Measurements from ENCODE around the gene ISOC1.
A peak's percentile ranks its signal among the peaks of the same experiment; 100 is the strongest.

The ISOC1 gene

DNA sequence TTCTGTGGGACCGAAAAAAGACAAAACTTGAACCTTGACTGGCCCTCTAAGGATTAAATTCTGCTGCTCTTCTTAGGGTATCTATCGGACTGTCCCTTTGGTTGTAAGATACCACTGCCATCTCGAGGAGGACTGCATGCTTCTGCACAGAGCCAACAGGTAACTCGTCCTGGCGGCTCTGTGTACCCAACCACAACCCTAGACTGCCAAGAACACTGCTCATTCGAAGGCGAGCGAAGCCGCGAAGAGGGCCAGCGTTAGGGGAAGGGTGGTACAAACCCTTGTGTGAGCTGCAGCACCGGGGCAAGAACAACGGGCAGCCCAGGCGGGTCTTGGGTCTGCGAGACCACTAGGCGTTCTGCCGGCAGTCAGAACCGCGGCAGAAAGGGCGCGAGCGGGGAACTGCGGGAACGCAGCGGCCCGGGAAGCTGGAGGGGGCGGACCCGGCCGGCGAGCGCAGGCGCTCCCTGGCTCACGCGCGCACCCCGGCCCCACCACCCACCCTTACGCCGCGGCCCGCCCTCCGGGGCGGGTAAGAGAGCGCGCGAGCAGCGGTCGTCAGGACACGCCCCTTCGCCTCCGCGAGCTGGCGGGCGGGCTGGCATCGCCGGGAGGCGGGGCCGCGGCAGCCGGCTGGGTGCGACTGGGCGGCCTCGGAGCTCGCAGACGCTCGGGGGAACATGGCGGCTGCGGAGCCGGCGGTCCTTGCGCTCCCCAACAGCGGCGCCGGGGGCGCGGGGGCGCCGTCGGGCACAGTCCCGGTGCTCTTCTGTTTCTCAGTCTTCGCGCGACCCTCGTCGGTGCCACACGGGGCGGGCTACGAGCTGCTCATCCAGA lies at the start of gene ISOC1:
ISOC1 (plus strand) TSS at position 663 of the 837 bp plus-strand sequence; CDS start at position 681, 18 bp downstream.
- ATAC-seq (peak; percentile 97), DNase-seq (peak; percentile 93)

DNA sequence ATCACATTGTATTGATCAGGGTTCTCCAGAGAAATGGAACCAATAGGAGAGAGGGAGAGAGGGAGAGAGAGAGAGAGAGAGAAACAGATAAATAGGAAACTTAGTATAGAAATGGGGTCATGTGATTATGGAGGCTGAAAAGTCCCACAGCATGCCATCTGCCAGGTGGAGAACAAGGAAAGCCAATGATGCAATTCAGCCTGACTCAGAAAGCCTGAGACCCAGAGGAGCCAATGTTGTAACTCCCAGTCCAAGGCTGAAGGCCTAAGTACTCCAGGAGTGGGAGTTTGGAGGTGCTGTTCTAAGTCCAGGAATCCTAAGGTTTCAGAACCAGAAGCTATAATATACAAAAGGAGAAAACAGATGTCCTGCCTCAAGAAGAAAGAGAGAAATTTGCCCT lies 48.4 kb upstream of the ISOC1 start:
- DNase-seq (no peak), ATAC-seq (no peak)

DNA sequence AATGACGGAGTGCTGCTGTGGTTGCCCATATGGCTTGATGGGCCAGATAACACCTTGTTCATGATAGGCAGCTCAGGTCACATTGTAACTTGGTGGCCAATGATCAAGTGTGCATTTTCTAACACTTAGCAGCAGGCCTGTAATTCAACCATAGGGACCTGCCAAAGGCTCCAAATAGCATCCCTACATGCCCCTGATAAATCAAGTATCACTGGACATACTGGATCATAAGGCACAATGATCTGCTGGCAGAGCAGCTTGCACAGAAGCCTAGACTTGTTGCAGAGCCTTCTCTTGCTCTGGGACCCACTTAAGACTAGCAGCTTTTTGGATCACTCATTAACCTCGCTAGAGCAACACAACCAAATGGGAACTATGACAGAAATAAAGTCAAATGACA lies 46.0 kb upstream of the ISOC1 start:
- DNase-seq, result no peak
- no peak for ATAC-seq

DNA sequence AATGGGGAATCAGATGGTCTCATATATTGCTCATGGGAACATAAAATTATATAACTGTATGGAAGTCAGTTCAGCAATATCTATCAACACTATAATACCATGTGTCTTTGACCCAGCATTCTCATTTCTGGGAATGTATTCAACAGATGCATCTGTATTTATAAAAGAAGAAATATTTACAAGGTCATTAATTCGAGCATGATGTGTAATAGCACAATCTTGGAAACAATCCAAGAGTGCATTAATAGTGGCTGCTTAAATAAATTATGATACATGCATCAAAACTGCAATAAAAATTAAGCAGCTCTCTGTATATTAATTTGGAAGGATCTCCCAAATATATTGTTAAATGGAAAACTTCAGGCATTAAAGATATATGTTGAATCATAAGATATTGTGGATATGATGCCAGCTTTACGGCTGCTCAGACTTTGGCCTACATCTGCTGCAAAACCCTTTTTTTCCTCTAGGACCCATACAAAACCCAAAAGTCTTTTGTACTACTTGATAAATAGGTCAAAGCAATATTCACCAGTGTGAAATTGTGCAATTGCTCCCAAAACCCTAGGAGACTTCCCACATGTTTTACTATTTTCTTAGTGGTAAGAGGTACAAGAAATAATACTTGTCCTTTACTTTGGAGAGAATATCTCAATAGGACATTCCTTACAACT lies 45.3 kb upstream of the ISOC1 start:
- ATAC-seq, result no peak
- no peak for DNase-seq

DNA sequence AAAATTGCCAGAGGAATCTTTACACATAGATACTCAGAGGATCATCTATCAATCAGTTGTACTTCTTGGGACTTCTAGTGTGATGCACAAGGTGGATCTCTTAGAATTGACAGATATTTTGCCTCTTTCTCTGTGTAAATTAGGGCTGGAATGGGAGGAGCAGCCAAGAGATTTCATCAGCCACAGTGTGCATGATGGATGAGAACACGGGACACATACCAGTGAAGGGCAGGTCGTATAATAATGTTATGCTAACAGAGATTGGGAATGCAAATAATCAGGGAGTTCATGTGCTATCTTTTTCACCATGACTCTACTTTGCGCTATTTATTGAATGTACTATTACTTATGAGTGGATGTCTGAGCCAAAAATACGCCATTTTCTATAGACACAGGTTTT lies 43.3 kb upstream of the ISOC1 start:
- DNase-seq, result no peak

DNA sequence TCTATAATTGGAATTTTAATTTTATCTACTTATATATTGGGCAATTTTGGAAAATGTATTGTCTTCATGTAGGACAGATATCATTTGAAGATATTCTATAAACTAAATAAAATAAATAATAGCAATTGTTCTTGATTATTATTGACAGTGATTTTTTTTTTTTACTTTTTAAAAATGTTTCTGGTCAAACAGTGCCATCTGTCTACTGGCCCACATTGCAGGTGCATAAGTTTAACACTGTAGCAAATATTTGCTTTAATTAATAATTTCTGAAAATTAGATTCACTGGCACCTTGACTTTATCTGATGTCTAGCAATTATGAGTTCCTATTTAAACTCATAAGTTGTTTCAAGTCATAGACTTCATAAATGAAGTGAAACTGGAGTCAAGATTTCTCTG lies 41.1 kb upstream of the ISOC1 start:
- ATAC-seq, result no peak
- no peak for DNase-seq

More for the DNA sequence above, 43.3 kb upstream of the ISOC1 start:
- ATAC-seq, result no peak

DNA sequence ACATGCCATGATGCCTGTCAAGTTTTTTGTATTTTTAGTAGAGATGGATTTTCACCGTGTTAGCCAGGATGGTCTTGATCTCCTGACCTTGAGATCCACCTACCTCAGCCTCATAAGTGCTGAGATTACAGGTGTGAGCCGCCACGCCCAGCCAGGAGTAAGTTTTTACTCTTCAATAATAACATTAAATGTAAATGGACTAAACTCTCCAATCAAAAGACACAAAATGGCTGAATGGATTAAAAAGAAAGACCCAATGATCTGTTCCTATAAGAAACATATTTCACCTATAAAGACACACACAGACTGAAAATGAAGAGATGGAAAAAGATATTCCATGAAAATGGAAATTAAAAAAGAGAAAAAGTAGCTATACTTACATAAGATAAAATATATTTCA lies 37.2 kb upstream of the ISOC1 start:
- DNase-seq (no peak), ATAC-seq (no peak)

DNA sequence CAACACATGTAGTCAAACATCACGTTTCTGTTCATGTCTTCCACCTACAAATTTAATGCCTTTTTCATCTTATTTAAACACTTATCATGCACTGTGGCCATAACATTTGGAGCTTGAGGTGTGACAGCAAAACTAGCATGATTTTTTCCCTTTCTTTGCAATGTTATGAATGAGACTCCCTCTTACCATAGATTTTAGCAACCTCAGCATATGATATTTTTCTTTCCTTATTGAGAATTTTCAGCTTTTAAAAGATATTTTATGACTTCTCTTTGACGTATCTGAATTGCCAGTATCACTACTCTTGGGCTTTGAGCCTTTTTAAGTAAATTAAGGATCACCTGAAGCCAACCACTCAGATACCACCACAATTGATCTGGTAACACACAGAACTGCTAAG lies 32.7 kb upstream of the ISOC1 start:
- DNase-seq, result no peak
- no peak for ATAC-seq

DNA sequence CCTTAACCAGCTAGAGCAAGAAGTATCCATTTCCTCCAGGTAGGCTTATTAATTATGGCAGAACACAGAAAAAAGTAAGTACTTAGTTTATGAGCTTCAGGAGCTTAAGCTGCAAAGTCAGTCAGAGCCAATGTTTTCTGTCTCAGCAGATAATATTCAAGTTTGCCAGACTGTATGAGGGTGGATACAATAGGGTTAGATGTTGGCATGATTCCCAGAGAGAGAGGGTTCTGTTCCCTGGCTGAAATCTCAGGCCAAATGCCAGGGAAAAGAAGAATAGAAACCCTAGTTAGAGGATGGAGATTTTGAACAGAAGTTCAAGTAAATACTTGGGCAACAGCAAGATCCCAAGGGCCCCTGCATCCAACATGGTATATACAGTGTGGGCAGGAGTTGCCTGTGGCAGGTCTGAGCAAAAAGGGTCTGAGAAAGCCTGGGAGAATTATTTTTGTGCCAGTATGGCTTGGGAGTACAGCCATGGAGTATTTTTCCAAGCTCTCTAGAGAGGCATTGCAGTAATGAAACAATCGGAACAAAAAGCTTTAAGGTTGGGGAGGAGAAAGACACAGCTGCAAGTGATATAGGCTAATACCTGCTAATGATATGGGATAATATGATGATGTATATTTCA lies 31.0 kb upstream of the ISOC1 start:
- DNase-seq (no peak), ATAC-seq (no peak)

DNA sequence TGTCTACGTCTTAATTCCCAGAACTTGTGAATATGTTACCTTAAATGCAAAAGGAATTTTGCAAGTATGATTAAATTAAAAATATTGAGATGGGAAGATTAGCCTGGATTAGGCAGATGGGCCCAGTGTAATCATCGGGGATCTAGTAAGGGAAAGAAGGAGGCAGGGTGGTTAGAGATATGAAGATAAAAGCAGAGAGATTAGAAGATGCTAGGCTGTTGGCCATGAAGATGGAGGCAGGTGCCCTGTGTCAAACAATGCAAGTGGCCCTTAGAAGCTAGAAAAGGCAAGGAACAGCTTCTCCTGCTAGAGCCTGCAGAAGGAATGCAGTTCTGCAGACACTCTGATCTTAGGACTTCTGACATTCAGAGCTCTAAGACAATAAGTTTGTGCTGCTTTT lies 28.8 kb upstream of the ISOC1 start:
- no peak for ATAC-seq
- DNase-seq, result no peak

DNA sequence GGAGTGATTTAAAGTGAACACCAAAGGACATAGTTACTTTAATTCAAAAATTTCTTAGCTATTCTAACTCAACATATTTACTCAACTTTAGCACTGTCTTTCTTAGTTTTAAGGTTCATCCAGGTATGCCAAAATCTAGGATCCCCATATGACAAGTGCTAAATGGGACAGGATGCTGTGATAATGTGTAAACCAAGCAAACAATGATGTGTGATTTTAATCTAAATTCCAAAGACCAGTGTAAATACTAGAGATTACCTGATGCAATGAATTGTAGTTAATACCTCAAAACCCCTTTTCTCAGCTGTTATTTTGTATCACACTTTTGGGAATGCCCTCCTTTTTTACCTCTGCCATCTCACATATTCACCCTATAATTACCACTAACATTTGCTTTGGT lies 26.8 kb upstream of the ISOC1 start:
- DNase-seq (no peak), ATAC-seq (no peak)

DNA sequence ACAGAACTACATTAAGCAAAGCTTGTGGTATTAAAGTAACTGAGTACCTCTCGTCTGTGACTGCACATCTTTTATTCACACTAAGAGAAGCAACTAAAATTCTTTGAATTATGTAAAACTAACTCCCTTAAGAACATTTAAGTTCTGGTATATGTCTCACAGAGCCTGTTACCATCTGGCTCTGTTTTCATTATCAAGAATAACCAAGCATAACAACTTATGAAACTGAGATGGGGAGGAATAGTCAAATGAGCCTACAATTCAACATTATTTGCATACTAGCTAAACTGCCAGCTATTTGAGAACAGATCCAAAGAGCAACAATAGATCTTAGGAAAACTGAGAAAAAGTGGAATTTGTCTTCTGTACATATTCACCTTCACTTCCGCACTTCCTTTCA lies 25.3 kb upstream of the ISOC1 start:
- ATAC-seq (no peak), DNase-seq (no peak)

DNA sequence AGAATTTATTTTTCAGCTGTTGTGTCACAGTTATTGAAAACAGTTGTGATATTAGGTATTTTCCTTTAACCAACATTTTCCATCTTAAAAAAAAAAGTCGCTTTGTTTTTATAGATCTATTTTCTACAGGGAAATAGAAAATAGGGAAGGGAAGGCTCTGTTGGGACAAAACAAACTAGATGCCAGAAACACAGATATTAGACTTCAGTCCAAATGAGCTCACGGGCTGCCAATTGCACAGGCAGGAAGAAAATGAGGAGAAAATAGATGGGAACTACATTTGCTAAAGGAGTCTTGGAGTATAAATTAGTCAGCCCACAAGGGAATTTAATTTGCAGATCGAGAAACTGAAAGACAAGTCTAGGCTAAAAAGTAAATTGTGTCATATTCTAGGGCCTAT lies 21.4 kb upstream of the ISOC1 start:
- no peak for DNase-seq
- no peak for ATAC-seq

DNA sequence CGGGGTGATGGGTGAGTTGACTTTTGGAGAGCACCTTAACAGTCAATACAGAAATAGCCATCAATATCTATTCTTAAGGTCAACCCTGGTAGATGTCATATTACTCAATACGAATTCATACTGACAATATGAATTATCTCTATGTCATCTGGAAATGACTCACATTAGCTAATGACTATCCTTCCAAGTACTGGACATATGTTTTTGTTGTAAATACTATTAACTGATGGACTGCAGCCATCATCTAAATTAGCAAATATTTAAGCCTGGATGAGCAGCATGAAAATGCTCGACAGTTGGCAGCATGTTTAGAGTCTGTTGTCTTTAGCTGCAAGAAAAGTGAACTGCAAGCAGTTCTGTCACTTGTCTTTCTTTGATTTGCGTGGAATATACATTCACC lies 19.6 kb upstream of the ISOC1 start:
- ATAC-seq, result no peak
- DNase-seq, result no peak

DNA sequence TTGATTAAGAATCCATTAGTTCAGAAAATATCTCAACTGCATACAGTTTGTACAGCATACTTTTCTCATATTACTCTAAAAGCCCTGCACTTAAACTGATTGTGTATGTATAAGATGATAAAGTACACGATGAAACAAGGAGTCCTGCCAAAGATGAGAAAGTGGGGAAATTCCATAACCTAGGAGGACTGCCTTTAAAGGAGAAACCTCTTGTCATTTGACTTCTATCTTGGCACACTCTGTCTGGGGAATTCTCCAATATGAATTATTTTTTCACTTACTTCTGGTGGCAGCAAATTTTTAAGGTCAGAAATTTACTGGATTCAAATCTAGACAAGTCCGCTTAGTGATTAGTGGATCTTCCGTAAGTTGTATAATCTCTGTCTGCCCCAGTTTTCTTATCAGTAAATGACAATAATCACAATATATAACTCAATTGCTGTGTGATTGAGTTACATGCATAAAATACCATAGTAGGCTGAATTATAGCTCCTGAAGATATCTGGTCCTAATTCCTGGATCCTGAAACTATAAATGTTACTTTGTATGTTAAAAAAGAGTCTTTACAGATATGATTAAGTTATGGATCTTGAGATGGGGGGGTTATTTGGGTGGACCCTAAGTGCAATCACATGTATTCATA lies 17.0 kb upstream of the ISOC1 start:
- ATAC-seq (no peak), DNase-seq (no peak)

DNA sequence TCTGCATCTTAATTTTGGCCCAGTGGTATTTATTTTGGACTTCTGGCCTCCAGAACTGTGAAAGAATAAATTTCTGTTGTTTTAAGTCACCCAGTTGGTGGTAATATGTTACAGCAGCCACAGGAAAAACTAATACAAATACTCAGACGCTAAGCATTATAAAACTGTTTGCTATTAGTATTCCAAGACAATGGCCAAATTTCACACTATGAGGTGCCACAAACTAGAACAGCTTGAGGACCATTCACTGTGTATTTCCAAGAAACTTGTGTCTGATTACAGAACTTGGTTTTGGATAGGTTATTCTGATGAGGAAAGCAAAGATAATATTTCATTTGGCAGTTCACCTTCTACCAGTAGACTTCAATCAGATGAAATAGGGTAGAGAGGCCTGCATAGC lies 16.3 kb upstream of the ISOC1 start:
- DNase-seq (no peak), ATAC-seq (no peak)

DNA sequence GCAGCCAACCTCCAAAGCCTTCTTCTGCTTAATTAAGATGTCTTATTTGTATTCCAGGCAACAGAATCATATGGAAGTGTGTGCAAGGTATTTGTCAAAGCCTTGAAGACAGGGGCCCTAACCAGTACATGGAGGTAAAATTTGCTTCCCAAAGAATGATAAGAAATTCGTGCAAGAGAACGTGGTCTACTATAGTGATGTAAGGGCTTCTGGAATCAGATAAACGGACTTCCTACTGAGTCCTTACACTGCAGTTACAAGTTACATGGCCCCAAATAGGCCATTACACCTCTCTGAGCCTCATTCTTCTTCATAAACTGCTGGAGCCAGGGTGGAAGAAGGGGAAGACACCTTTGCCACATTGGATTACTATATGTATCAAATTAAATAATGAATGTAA lies 15.9 kb upstream of the ISOC1 start:
- DNase-seq (no peak), ATAC-seq (no peak)

DNA sequence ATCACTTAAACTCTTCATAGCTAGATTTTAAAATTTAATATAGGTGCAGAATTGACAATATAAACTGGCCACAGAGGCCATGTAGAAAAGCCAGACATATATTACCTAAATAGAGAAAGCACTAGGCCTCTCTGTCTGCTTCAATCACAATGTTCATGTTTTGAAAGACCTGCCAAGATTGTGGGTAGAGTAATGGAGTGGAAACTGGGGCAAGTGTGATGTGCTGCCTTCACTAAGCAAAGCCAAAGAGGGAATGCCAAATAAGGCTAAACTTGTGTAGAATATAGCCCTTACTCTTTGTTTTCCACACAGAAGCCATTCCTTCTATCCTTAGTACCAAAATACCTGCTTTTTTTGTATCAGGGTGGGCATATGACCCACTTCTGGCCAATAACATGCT lies 15.1 kb upstream of the ISOC1 start:
- no peak for ATAC-seq
- no peak for DNase-seq

DNA sequence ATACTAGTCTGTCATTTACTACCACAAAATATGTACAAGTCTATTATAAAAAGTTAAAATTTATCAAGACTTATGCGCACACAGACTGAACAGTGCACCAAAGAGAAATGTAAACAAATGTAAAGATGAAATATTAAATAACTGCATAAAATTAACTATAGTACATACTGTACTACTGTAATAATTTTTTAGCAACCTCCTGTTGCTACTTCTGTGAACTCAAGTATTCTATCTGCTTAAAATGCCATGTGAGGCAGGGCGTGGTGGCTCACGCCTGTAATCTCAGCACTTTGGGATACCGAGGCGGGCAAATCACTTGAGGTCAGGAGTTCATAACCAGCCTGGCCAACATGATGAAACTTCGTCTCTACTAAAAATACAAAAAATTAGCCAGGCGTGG lies 13.8 kb upstream of the ISOC1 start:
- ATAC-seq, result no peak

DNA sequence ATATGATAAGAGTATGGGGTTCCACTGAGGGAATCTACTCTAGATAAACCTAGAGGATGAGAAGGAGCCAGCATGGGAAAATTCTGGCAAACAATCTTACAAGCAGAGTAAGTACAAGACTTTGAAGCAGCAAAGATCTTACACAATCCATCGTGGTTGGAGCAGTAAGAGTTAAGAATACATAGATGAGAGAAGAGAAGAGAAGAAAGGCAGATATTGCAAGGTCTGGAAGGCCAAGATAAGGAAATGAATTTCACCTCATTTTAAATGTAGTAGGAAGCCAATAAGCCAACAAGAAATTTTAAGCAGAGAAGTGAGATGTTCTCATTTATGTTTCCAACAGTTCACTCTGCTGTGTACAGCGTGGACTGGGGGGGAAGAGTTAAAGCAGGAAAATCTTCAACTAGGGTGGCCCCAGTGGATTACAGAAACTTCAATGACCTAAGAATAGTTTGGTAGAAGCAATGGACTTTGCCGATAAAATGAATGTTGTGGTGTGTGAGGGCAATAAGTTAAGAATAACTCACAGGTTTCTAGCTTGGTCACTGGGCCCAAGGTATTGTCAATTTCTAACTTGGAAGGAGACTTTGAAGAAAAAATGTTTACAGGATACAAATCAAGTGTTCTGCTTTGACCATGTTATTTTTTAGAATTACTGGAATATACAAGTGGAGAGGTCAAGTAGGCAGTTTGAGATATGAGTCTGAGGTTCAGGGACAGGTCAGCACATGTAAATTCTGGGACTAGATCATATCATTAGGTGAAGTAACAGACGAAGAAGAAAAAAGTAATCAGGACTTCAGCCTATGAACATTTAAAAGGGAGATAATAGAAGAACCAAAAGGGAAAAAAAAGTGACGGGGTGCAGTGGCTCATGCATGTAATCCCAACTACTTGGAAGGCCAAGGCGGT lies 12.1 kb upstream of the ISOC1 start:
- ATAC-seq, result no peak
- no peak for DNase-seq

More for the DNA sequence above, 13.8 kb upstream of the ISOC1 start:
- no peak for DNase-seq

Measured in stimulated activated naive CD8-positive, alpha-beta T cell treated with anti-CD3 and anti-CD28 coated beads, Interleukin-15, Interleukin-2, amounts not matched to agents 100 U/mL and 50 U/mL, for 24 hours (primary cell).